Limb (tissue), 2 donors: ENCODE results near the gene VIPR2.
A peak's percentile ranks its signal among the peaks of the same experiment; 100 is the strongest.
"Not testable (repeated sequence)": the region's sequence is repeated elsewhere in the genome, so short reads cannot be mapped to it uniquely, and the experiment has no call there.

Source experiments
- DNase-seq, 2 donors: peaks; one replicate each; pipeline ENCODE4 v3.0.0-alpha.2; 2016; ENCODE audit errors: extremely low spot score in 2 of 2

VIPR2 gene

DNA sequence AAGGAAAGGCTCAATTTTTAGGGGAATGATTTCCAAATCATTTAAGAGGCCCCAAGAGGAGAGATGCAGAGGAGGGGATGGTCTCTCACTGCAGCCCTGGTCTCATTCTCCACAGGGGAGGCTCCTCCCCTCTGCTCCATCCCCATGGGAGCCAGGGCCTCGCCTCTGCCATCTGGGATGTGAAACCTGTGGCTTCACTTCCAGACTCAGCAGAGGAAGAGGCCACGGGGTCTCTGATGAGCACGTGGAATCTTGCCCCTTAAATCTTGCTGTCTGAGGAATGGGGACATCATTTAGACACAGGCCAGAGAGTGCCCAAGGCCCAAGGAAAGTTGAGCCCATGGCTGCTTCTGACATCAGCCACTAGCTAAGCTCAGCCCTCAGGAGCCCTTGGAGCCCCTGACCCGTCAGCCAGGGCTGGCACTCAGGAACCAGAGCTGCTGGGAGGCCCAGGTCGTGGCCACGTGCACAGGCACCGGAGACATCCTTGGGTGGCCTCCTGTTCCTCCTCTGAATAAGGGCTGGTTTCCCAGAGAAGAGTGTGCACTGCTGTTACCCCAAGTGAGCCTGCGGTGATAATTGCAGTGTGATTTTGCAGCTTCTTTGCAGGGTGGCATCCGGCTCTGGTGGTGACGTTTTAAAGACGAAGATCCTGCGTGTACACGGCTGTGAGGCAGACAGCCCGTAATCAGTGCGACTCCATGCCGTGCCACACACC, 50.5 kb downstream of the VIPR2 start:
- DNase-seq = no peak

DNA sequence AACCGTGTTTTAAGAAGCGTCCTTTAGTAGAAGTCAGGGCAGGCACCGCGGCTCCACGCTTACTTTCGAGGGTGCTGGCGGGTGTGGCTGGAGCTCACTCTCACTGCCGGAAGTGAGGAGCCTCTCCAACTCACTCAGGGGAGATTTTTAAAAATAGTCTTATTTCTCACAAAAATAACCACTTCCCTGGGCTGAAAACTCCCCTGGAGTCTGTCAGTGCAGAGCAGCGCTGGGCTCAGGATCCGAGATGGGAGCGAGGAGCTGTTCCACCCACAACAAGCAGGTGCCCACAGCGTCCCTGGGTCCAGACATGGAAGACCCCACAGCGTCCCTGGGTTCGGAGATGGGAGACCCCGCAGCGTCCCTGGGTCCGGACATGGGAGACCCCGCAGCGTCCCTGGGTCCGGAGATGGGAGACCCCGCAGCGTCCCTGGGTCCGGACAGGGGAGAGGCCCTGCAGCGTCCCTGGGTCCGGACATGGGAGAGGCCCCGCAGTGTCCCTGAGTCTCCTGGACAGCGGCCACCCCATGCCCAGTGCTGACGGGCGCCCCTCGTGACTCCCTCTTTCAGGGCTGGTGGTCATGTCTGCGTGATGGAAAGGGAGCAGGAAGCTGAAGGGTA, 51.2 kb downstream of the VIPR2 start:
- no peak for DNase-seq

DNA sequence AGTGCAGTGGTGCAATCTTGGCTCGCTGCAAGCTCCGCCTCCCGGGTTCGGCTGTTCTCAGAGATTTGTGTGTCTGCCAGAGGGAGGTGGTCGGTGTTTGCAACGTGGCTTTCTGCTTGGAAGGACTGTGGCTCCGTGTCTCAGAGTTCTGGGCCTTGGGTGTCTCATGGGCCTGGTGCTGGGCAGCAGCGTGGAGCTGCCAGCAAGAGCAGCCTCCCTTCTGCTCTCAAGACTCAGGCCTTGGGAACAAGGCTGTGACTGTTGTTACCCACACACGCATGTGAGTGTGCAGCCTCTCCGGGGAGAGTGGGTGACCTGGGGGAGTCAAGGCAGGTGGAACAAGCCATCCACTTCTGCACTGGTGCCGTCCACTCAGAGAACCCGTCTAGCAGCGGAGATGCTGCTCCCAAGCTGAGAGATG, 52.0 kb downstream of the VIPR2 start:
- DNase-seq = no peak

DNA sequence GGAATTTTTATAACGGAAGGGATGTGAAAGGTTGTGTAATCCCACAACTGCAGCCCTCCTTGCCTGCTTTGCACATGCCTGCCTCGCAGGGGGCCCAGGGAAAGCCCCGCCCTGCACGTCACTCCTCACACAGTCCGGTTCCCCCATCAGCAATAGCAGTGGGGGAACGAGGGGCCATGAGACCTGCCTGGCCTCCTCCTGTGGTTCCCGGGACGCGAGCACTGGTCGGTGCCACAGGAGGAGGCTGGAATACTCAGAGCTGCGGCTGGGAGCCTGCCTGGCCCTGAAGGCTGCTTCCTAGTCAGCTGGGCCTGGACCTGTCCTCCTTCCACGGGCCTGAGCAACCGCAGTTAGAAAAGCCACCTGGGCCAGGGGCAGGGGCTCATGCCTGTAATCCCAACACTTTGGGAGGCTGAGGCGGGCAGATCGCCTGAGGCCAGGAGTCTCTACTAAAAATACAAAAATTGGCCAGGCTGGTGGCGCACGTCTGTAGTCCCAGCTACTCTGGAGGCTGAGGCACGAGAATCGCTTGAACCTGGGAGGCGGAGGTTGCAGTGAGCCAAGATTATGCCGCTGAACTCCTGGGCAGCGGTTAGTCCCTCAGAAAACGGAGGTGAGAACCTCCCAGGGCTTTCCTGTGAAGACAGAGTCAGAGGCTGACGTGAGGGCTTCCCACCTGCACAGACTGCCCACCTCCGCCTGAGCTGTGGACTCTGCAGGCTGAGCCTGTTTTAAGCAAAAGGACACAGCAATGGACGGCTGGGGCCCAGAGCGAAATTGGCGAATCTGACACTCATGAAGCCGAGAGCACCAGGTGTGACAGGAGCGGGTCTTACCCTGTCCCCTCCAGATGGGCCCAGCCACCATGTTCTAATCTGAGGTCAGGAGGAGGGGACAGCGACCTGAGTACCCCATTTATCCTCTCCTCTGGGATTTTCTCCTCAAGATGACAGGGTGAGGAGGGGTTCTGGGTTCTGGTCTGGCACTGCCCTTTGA, 52.9 kb downstream of the VIPR2 start:
- no peak for DNase-seq

DNA sequence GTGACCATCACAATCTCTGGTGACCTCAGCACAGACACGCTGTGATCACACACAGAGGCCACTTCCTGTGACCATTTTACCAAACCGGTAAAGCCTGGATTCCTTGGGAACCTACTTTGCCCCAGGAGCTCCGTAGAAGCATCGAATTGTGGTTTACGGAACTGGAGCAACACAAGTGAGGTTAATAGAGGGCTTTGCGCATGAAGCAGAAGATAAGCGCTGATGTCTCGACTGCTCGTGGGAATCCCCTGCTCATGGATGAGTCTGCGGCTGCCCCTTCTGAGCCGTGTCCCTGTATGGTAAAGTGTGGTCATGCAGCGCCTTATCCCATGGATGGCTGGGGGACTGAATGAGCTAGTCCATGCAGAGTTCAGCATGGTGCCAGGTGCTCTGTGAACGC, 53.6 kb downstream of the VIPR2 start:
- no peak for DNase-seq

DNA sequence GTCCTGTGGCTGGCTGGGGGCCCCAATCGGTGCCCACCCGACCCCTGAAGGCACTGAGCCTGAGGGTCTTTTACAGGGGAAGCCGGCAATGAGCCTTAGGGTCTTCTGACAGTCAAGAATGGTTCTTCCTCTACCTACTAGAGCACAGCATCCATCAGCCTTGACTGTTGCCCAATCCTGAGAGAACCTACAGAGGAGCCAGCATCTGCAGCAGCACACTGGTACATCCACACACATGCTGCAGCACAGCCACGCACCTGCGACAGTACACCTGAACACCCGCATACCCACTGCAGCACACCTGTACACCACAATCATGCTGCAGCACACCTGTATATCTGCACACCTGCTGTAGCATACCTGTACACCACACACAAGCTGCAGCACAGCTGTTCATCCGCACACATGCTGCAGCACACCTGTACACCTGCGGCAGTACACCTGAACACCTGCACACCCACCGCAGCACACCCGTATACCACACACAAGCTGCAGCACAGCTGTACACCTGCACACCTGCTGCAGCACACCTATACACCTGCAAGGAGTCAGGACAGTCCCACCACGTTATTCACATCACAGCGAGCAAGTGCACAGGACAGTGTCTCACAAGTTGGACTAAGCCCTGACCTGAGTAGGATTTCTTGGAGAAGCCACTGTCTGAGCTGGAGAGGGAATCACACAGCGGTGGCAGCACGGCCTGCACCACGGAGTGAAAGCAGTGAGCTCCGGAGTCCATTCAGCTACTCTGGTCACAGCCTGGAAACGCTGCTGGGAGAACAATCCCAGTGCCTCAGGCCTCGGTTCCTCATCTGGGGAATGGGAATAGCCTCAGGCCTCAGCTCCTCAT, 56.4 kb downstream of the VIPR2 start:
- no peak for DNase-seq

DNA sequence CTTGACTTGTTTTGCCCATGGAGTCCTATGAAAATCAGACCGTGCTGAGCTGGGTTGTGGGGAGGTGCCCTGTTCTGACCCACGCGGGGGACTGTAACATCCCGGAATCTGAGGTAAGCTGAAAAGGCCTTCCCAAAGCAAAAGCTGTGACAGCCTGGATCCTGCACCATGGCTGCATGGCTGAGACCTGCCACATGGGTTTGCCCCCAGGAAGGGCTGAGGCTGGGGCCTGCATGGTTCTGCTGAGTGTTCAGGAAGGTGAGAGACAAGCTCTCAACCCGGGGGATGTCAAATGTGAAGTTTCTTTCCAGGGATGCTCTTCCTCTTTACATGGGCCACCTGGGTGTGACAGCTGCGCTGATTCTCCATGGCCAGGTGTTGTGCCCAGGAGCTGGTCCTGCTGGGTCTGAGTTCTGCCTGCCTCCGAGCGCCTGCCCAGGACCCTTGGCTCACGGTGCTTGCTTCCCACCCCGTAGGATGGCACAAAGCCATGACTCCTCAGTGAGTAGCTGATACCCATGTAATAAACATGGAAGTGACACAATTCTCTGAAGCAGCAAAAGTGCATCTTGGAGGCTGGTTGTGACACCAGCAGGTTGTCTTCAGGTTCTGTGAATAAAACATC, 58.3 kb downstream of the VIPR2 start:
- DNase-seq = no peak

DNA sequence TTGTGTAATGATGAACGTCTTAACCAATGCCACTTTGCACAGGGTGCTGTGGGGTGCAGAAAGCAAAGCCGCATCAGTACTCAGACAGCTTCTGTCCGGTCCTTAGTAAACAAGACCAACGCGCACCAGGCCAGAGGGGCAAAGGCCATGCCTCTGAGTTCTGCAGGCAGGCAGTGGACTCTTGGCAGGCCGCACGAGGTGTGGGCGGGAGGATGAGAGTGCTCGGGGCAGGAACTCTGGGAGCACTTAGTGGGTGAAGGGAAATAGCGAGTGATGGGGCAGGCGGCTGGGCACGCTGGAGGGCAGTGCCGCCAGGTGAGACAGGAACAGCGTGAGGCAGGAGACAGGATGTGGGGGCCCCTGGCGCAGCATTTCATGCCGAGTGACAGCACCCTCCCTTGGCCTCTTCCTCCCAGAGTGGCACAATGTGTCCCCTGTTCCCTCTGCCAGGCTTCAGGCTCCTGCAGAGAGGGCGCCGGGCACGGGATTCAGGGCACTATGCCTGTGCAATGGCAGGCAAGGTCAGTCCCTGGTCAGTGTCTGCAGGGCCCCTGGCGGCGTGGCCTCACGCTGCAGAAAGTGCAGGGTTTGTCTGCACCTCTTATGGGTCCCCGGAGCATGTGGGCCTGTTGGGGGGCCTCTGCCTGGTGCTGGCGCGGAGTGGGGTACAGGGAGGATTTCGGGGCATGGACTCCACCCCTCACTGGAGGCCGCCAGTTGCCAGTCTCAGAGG, 60.4 kb downstream of the VIPR2 start:
- DNase-seq = no peak

DNA sequence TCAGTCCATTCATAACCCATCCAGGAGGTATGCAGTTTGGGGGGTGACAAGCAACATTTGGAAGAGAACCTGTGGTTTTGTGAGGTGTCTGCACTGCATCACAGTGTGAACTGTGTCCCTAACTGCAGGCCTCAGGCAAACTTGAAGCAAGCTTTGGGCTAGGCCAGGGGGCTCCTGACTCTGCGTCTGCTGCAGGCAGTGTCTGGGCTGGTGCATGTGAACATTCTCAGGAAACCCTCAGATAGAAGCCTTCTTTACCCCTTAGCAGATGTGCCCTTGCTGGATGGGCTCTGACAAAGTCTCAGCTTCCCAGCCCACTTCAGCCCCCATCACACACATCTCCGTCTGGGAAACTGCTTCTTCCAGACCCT, 61.0 kb downstream of the VIPR2 start:
- no peak for DNase-seq

DNA sequence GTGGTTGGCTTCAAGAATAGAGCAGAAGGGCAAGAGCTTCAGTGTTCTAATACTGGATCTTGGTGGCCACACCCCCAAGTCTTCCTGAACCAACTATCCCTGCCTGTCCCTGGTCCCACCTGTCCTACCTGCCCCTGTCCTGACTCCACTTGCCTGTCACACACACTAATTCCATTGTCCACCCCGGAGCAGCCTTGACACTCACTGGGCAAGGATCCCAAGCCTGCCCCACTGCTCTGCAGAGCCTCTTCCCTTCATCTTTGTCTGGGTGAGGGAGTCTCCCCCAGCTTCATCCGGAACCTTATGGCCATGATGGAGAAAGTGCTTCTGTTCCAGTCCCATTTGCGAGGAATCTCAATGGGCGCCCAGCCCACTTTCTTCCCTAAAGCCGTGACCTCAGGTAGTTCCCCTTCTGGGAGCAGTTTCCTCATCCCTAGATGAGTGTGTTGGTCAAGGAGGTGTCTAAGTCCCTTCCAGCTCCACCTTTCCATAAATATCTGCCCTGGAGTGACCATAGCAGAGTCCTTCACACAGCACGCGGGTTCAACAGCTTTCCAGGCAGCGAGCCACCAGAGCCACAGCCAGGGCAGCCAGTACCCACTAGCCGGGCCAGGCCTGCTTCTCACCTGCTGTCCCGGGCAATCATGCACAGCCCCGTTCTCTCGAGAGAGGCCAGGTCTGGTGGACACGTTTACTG, 61.5 kb downstream of the VIPR2 start:
- no peak for DNase-seq

DNA sequence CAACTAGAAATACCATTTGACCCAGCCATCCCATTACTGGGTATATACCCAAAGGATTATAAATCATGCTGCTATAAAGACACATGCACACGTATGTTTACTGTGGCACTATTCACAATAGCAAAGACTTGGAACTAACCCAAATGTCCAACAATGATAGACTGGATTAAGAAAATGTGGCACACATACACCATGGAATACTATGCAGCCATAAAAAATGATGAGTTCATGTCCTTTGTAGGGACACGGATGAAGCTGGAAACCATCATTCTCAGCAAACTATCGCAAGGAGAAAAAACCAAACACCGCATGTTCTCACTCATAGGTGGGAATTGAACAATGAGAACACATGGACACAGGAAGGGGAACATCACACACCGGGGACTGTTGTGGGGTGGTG, 62.6 kb downstream of the VIPR2 start:
- DNase-seq = not testable (repeated sequence)

DNA sequence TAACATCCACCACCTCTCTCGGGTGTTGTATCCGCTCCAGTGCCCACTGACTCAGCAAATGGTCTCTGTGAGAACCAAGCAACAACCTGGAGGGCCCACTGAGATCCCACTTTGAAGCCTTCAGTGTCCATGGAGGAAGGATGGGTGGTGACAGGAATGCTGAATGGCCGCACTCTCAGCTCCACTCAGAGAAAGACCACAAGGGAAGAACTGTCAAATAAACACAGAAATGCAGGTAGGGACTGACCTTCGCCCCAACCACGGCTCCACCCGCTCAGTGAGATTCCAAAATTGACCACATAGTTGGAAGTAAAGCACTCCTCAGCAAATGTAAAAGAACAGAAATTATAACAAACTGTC, 65.8 kb downstream of the VIPR2 start:
- peak in 1 of 2 donors; percentile 0 for DNase-seq

DNA sequence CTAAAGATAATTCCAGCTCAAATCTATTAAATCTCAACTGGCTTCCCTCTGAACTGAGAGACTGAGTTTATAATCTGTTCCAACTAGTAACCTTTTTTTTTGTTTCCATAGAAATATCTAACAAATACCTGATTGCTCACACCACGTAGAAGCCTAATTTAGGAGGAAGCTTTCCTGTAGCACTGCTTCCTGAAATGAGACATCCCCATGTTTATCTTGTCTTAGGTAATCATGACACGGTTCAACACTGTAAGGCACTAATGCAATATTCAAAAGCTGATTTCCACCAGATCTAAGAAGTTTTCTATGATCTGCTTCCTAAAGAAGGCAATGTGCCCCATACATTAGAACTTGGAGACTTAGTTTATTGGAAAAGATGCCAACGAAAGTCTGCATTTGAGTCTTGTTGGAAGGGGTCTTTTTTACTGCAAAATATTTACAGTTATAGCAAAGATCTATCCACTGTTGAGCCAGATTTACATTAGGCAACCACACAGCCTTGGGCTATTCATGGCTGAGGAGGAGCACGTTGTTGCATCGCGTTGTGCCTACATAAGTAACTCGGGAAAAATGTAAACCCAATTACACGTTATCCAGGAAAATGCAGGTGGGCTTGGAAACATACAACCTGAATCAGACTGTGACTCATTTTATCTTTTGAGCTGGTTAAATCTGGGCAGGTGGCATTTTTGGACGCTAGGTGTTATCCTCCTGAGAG, 66.3 kb downstream of the VIPR2 start:
- no peak for DNase-seq

DNA sequence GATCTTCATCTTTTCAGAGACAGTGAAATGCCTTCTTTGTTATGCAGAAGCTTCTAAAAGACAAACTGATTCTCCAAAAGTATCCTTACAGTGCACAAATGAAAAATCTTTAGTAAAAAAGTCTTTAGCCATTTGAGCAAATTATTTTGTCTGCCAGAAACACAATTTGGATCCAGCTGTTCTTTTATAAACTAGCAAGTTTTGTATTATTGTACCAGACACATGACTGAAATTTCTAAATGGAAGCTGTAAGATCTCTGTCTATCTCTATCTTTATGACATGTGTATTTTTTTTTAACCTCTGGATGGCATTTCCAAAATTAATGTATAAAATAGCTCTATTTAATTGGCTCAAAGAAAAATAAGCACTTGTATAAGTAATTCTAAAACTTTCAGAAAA, 68.3 kb downstream of the VIPR2 start:
- DNase-seq = no peak

DNA sequence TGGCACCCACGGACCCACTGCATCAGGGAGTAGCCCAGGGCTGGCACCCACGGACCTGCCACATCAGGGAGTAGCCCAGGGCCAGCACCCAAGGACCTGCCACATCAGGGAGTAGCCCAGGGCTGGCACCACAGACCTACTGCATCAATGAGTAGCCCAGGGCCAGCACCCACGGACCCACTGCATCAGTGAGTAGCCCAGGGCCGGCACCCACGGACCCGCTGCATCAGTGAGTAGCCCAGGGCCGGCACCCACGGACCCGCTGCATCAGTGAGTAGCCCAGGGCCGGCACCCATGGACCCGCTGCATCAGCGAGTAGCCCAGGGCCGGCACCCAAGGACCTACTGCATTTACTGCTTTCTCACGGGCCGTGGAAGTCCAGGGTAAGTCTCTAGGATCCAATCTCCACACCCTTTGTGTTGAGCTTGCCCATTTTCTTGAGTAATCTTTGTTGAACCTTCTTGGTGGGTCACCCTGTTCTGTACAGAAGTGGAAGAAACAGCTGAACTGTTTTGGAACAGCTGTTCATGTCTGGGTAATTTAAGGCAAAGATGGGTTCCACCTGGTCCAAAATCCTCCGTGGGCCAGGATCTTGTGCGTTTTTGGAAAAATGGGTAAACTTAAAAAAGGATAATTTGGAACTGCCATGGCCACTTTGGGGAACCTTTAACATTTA, 69.0 kb downstream of the VIPR2 start:
- DNase-seq = no peak

DNA sequence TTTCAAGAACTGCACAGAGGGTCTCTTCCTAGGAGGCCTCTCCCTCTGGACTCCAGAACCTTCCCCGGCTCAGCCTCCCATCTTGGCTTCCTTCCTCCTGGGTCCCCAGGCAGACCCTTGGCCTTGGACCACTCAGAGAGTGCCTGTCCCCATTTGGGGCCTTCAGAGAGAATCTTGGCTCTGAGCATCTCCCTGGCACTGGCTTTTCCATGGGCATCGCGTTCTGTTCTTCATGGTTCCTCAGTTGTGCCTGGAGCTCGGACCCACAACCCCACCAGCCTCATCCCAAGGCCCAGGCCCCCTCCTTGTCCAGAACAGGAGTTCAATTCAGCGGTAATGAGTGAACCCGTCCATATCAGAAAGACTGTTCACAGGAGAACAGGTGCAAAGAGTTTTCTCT, 73.4 kb downstream of the VIPR2 start:
- DNase-seq = no peak

DNA sequence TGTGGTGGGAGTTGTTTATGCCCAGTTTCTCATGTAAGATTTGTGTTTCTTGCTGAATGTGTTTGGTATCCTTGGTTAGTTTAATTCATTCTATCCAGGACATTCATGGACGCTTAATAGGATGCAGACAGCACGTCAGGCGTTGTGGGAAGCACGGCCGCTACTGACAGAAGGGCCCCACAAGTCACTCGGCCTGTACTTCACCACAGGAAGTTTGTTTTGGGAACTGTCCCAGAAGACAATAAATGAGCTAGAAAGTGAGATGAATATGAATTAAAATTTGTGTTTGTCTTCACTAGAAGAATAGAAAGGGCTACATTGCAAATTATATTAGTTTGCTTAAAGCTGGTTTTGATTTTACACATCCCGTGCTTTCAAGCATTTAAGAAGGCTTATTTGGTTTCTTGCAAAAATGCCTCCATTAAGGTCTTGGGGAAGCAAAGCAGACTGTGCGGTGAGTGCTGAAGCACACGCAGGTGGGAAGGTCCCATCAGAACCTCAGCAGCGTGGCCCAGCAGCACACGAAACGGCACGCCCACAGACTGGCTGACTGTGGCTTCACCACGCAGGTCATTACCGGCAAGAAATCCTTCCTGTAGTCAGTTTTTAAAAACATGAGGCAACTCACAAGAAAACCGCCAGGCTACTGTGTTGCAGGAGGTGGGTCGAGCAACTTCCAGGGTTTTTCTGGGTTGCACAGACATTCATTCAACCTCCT, 74.1 kb downstream of the VIPR2 start:
- no peak for DNase-seq
